NT2/D1 (cell line): Measurements from ENCODE around the gene LTN1.

Experiments
- YY1 ChIP-seq: IDR thresholded peaks from 2 replicates; pipeline ENCODE4 v1.6.1; 2011; ENCODE audit not compliant: insufficient read length, insufficient read depth
- ZNF274 ChIP-seq: IDR thresholded peaks from 2 replicates; pipeline ENCODE4 v1.6.1; 2011; ENCODE audit warnings: mild to moderate bottlenecking, low read depth, low read length

DNA sequence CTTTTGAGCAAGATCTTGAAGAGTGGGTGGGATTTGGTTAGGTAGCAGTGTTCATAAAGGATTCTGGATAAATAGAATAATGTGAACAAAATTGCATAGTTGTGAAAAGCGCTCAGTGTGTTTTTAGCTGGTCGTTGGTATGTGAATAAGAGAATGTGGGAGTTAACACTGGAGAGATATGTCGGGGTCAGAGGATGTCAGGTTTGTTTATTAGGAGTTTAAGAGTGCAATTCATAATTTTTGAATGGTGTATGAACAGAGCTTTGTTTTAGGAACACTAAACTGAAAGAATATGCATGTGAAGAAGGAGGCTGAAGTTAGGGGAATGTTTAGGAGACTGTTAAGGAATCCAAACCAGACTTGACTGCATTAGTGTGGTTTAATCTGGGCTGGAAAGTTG is 41.2 kb upstream of the LTN1 start:
- TF ChIP-seq YY1: no peak
- TF ChIP-seq ZNF274: no peak
